AG04450 (cell line): ENCODE data around the gene SECTM1. TPM values are rescaled to one million over a fixed set of nuclear protein-coding genes. Genes with fewer than 3 reads are reported as not detected.
"Not testable (repeated sequence)": the region's sequence is repeated elsewhere in the genome, so short reads cannot be mapped to it uniquely, and the experiment has no call there.

ENCODE experiments used
- CTCF ChIA-PET: fragments of 300-600, 350-600 bp; formaldehyde crosslinking; extraction: SDS; loops from one replicate; lab custom pipeline; 2022; ENCODE audit warnings: antibody characterized with exemption, inconsistent platforms; lab: Charles Lee
- POLR2A ChIA-PET: fragments of 350-600 bp; formaldehyde crosslinking; extraction: SDS; loops from one replicate; lab custom pipeline; 2021; ENCODE audit warnings: antibody characterized with exemption, inconsistent platforms; lab: Yijun Ruan, JAX
- DNase-seq: peaks from one replicate; pipeline ENCODE4 v3.0.0-alpha.2; 2011; ENCODE audit warnings: low read depth, low spot score
- H3K27ac ChIP-seq: one replicate; pipeline ENCODE4 v1.5.1; 2012; ENCODE audit warnings: low read depth, low read length, control low read depth
- H3K27me3 ChIP-seq: one replicate; pipeline ENCODE4 v1.6.0; 2012; ENCODE audit warnings: low read length; ENCODE audit not compliant: control insufficient read depth, insufficient read depth
- H3K4me3 ChIP-seq: 2 replicates; pipeline ENCODE4 v1.5.1; 2011; ENCODE audit warnings: mild to moderate bottlenecking, low read depth, low read length, control low read depth
- H3K9me3 ChIP-seq: 2 replicates; pipeline ENCODE4 v1.5.1; 2012; ENCODE audit warnings: low read length; ENCODE audit not compliant: control insufficient read depth, insufficient read depth
- polyA plus RNA-seq: library from polyadenylated mRNA; depleted of rRNA; stranded (reverse); fragments of >200 nt; gene quantifications from 2 replicates; pipeline ENCODE4 v1.2.3, GENCODE V29; 2011
- TF ChIP-seq, protein P1 (sequence below): IDR thresholded peaks from 2 replicates; pipeline ENCODE4 v1.5.1; 2011; ENCODE audit warnings: low read depth, low read length, control low read depth, inconsistent platforms

The SECTM1 gene
- polyA plus RNA-seq, 1 experiment, result 8.0 TPM

- Histone ChIP-seq H3K27ac (no peak overlapping the region), H3K4me3 (no peak overlapping the region), H3K9me3 (no peaks in the 10 kb centered on the region; the same call in 1 of the 2 replicates), H3K27me3 (peaks cover 5% of the 10 kb centered on the region)
- ChIA-PET POLR2A (no interaction called here), CTCF (interaction anchor here (0.5 to 0.9 kb wide), 2 partner anchors 9 to 205 kb away, joined by 3 read pairs; no protein-coding TSS in a partner anchor)
- TF ChIP-seq, protein P1, sequence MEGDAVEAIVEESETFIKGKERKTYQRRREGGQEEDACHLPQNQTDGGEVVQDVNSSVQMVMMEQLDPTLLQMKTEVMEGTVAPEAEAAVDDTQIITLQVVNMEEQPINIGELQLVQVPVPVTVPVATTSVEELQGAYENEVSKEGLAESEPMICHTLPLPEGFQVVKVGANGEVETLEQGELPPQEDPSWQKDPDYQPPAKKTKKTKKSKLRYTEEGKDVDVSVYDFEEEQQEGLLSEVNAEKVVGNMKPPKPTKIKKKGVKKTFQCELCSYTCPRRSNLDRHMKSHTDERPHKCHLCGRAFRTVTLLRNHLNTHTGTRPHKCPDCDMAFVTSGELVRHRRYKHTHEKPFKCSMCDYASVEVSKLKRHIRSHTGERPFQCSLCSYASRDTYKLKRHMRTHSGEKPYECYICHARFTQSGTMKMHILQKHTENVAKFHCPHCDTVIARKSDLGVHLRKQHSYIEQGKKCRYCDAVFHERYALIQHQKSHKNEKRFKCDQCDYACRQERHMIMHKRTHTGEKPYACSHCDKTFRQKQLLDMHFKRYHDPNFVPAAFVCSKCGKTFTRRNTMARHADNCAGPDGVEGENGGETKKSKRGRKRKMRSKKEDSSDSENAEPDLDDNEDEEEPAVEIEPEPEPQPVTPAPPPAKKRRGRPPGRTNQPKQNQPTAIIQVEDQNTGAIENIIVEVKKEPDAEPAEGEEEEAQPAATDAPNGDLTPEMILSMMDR, result no peak
- no peak for DNase-seq
Measured at GRCh38 chr17:82348866-82349265, 15.3 kb upstream of the SECTM1 start.

DNA sequence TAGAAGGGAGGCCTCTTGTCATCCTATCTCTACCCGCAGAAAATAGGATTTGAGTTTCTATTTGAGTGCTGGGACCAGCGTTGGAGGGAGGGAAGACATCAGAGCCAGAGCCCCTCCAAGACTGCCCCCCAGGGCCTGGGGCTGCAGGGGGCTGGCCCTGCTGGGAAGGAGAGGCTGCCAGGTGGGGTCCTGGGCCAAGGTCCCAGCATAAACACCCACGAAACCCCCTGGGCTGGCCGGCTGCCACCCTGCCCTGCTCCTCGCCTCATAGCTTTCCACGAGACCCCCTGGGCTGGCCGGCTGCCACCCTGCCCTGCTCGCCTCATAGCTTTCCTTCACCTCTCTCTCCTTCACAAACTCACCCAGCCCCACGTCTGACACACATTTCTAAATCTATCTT, 14.9 kb upstream of the SECTM1 start:
- H3K27me3 ChIP-seq, result peaks cover 5% of the 10 kb centered on the region
- CTCF ChIA-PET, result no interaction called here
- no peaks in the 10 kb centered on the region; the same call in 1 of the 2 replicates for H3K9me3 ChIP-seq
- DNase-seq, result no peak
- POLR2A ChIA-PET, result no interaction called here
- TF ChIP-seq, protein P1, result no peak
- H3K27ac ChIP-seq, result no peak overlapping the region
- H3K4me3 ChIP-seq, result no peak overlapping the region

GRCh38 chr17:82347994-82348393, 14.4 kb upstream of the SECTM1 start:
- POLR2A ChIA-PET, H3K27ac ChIP-seq, DNase-seq, H3K9me3 ChIP-seq, H3K4me3 ChIP-seq, H3K27me3 ChIP-seq, CTCF ChIA-PET: not testable (repeated sequence)

DNA sequence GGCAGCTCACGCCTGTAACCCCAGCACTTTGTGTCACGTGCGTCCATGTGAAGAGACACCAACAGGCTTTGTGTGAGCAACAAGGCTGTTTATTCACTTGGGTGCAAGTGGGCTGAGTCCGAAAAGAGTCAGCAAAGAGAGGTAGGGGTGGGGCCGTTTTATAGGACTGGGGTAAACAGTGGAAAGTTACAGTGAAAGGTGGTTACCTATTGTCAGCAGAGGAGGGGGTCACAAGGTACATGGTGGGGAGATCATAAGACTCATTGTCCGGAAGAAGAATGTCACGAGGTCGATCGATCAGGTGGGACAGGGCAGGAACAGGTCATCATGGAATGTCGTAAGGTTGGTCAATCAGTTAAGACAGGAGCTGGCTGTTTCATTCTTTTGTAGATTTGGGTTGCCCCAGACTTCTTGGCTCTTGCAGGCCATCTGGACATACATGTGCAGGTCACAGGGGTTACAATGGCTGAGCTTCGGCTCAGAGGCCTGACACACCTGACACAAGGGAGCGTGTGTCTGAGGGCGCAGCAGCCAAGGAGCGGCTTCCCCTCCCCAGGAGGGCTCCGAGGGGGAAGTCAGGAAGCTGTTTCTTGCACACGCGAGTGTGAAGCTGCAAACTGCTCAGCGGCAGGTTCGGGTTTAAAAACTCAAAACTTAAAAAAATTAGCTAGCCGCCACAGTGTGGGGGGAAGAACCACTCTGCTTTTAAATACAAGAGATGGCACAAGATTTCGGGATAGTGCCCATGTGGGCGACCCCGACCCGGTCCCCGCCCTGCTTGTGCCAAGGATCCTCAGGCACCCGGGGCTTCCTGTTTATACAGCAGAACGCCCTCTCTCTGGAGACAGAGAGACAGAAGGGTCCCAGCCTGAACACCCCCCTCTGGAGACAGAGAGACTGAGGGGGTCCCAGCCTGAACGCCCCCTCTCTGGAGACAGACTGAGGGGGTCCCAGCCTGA, 13.1 kb upstream of the SECTM1 start:
- Histone ChIP-seq H3K27me3 (peaks cover 10% of the 10 kb centered on the region), H3K27ac (no peak overlapping the region), H3K9me3 (peaks cover 11% of the 10 kb centered on the region; the same call in 1 of the 2 replicates), H3K4me3 (no peak overlapping the region)
- ChIA-PET CTCF (interaction anchor here (0.6 kb wide), 1 partner anchor 71 kb away, joined by 5 read pairs; no protein-coding TSS in a partner anchor), POLR2A (no interaction called here)
- DNase-seq, result no peak
- TF ChIP-seq, protein P1, result no peak

DNA sequence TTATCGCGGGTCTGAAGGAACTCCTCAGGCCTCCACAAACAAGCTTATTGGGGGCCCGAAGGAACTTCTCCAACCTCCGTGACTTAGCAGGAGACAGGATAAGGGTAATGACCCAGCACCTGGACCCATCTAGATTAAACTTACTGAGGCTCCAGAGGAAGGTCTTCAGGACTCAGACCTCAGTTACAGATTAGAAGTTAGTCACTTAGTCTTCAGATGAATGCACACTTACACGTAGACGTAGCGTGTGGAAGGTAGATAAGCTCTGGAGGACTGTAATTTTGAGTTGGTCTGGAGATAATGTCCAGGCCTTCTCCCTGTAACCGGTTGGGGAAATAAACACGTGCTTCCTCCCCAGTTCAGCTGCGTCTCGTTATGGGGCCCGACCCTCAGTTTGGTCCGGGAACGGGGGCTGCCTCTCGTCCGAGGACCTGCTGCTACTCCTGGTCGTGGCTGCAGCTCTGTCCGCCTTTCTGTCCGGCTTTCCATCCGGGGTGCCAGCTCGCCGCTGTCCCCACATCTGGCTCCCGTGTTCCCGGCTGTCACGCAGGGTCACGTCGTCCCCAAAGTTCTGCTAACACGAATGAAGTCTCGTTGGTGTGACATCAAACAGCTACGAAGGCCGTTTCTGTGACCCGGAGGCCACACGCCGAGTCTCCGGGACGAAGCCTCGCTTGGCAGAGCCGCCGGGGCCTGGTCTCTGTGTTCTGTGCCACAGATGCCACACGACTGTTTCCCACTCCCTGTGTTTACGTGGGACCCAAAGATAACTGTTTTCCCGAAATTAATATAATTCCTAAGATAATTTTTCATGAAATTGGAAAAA, 11.8 kb upstream of the SECTM1 start:
- Histone ChIP-seq H3K9me3 (peaks cover 21% of the 10 kb centered on the region; the same call in 1 of the 2 replicates), H3K27ac (no peak overlapping the region), H3K27me3 (peaks cover 4% of the 10 kb centered on the region), H3K4me3 (no peak overlapping the region)
- ChIA-PET POLR2A (no interaction called here), CTCF (interaction anchor here (0.6 kb wide), 1 partner anchor 69 kb away, joined by 3 read pairs; no protein-coding TSS in a partner anchor)
- no peak for DNase-seq
- TF ChIP-seq, protein P1, result no peak
